ENCODE data around the gene ZNF222. TPM values are rescaled to one million over a fixed set of nuclear protein-coding genes. Genes with fewer than 3 reads are reported as not detected.

Gene ZNF222
- total and polyA plus RNA-seq, 2 of the 8 experiments (the other 6 are each of a cell fraction or from before 2014, with no cell fraction given) = 1.7 to 3.4 TPM

GRCh38 chr19:43983912-43984686 lies 41.1 kb upstream of the ZNF222 start, which contains the start of gene ZNF155 (continued):
- TF ChIP-seq, protein P1, sequence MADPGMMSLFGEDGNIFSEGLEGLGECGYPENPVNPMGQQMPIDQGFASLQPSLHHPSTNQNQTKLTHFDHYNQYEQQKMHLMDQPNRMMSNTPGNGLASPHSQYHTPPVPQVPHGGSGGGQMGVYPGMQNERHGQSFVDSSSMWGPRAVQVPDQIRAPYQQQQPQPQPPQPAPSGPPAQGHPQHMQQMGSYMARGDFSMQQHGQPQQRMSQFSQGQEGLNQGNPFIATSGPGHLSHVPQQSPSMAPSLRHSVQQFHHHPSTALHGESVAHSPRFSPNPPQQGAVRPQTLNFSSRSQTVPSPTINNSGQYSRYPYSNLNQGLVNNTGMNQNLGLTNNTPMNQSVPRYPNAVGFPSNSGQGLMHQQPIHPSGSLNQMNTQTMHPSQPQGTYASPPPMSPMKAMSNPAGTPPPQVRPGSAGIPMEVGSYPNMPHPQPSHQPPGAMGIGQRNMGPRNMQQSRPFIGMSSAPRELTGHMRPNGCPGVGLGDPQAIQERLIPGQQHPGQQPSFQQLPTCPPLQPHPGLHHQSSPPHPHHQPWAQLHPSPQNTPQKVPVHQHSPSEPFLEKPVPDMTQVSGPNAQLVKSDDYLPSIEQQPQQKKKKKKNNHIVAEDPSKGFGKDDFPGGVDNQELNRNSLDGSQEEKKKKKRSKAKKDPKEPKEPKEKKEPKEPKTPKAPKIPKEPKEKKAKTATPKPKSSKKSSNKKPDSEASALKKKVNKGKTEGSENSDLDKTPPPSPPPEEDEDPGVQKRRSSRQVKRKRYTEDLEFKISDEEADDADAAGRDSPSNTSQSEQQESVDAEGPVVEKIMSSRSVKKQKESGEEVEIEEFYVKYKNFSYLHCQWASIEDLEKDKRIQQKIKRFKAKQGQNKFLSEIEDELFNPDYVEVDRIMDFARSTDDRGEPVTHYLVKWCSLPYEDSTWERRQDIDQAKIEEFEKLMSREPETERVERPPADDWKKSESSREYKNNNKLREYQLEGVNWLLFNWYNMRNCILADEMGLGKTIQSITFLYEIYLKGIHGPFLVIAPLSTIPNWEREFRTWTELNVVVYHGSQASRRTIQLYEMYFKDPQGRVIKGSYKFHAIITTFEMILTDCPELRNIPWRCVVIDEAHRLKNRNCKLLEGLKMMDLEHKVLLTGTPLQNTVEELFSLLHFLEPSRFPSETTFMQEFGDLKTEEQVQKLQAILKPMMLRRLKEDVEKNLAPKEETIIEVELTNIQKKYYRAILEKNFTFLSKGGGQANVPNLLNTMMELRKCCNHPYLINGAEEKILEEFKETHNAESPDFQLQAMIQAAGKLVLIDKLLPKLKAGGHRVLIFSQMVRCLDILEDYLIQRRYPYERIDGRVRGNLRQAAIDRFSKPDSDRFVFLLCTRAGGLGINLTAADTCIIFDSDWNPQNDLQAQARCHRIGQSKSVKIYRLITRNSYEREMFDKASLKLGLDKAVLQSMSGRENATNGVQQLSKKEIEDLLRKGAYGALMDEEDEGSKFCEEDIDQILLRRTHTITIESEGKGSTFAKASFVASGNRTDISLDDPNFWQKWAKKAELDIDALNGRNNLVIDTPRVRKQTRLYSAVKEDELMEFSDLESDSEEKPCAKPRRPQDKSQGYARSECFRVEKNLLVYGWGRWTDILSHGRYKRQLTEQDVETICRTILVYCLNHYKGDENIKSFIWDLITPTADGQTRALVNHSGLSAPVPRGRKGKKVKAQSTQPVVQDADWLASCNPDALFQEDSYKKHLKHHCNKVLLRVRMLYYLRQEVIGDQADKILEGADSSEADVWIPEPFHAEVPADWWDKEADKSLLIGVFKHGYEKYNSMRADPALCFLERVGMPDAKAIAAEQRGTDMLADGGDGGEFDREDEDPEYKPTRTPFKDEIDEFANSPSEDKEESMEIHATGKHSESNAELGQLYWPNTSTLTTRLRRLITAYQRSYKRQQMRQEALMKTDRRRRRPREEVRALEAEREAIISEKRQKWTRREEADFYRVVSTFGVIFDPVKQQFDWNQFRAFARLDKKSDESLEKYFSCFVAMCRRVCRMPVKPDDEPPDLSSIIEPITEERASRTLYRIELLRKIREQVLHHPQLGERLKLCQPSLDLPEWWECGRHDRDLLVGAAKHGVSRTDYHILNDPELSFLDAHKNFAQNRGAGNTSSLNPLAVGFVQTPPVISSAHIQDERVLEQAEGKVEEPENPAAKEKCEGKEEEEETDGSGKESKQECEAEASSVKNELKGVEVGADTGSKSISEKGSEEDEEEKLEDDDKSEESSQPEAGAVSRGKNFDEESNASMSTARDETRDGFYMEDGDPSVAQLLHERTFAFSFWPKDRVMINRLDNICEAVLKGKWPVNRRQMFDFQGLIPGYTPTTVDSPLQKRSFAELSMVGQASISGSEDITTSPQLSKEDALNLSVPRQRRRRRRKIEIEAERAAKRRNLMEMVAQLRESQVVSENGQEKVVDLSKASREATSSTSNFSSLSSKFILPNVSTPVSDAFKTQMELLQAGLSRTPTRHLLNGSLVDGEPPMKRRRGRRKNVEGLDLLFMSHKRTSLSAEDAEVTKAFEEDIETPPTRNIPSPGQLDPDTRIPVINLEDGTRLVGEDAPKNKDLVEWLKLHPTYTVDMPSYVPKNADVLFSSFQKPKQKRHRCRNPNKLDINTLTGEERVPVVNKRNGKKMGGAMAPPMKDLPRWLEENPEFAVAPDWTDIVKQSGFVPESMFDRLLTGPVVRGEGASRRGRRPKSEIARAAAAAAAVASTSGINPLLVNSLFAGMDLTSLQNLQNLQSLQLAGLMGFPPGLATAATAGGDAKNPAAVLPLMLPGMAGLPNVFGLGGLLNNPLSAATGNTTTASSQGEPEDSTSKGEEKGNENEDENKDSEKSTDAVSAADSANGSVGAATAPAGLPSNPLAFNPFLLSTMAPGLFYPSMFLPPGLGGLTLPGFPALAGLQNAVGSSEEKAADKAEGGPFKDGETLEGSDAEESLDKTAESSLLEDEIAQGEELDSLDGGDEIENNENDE (IDR thresholded peaks at IDR 0.05; ENCODE audit: insufficient replicate concordance, low read length) = no peak
- TF ChIP-seq, protein P2, sequence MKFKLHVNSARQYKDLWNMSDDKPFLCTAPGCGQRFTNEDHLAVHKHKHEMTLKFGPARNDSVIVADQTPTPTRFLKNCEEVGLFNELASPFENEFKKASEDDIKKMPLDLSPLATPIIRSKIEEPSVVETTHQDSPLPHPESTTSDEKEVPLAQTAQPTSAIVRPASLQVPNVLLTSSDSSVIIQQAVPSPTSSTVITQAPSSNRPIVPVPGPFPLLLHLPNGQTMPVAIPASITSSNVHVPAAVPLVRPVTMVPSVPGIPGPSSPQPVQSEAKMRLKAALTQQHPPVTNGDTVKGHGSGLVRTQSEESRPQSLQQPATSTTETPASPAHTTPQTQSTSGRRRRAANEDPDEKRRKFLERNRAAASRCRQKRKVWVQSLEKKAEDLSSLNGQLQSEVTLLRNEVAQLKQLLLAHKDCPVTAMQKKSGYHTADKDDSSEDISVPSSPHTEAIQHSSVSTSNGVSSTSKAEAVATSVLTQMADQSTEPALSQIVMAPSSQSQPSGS (IDR thresholded peaks at IDR 0.05; ENCODE audit: low read length) = no peak
- TF ChIP-seq EP300 (IDR thresholded peaks at IDR 0.05; ENCODE audit: borderline replicate concordance in 1 of 2, low read depth in 2 of 2, low read length in 2 of 2) (no peak), RAD21 (IDR thresholded peaks at IDR 0.05 in 1 of 2, conservative IDR thresholded peaks at IDR 0.05 in 1 of 2; ENCODE audit: low read depth in 2 of 2, low read length in 2 of 2) (no peak), TEAD4 (IDR thresholded peaks at IDR 0.05; ENCODE audit: low read depth, low read length) (no peak)

Measured in H1 (cell line).